Large intestine (tissue), 3 donors: ENCODE measurements around the gene COPRS. TPM values are rescaled to one million over a fixed set of nuclear protein-coding genes. Genes with fewer than 3 reads are reported as not detected.
A peak's percentile ranks its signal among the peaks of the same experiment; 100 is the strongest.

Source experiments
- DNase-seq, 2 donors: peaks; one replicate each; pipeline versions ENCODE4 v3.0.0 to v3.0.0-alpha.2; 2013
- H3K27ac ChIP-seq: one replicate; pipeline ENCODE4 v1.5.1; 2013; ENCODE audit warnings: low read length
- H3K27me3 ChIP-seq: 2 replicates; pipeline ENCODE4 v1.6.1; 2013; ENCODE audit warnings: low read length; ENCODE audit not compliant: control insufficient read depth, insufficient read depth
- H3K36me3 ChIP-seq: 2 replicates; pipeline ENCODE4 v1.6.1; 2013; ENCODE audit warnings: low read length; ENCODE audit not compliant: control insufficient read depth, insufficient read depth
- H3K4me1 ChIP-seq: one replicate; pipeline ENCODE4 v1.6.1; 2013; ENCODE audit warnings: low read length; ENCODE audit not compliant: control insufficient read depth, insufficient read depth
- H3K4me3 ChIP-seq: one replicate; pipeline ENCODE4 v1.5.1; 2013; ENCODE audit warnings: low read length
- H3K9me3 ChIP-seq: one replicate; pipeline ENCODE4 v1.6.1; 2013; ENCODE audit warnings: mild to moderate bottlenecking, low read depth, low read length, moderate library complexity; ENCODE audit not compliant: control insufficient read depth
- WGBS: methylation state at CpG from one replicate; pipeline ENCODE4 v1.1.5; 2013; ENCODE audit warnings: low lambda C conversion rate; ENCODE audit not compliant: insufficient coverage; 5-methylcytosine and 5-hydroxymethylcytosine counted together
- polyA plus RNA-seq: library from polyadenylated mRNA; unstranded; fragments of 120-200 nt; gene quantifications from one replicate; pipeline ENCODE4 v1.2.1, GENCODE V29; 2013

Gene COPRS
- polyA plus RNA-seq, 1 donor, result 35.9 TPM

- no peak for DNase-seq
- Histone ChIP-seq H3K36me3 (peaks cover 12% of the 10 kb centered on the region), H3K9me3 (no peaks in the 10 kb centered on the region), H3K4me1 (peaks cover 9% of the 10 kb centered on the region), H3K4me3 (no peak overlapping the region), H3K27ac (no peak overlapping the region), H3K27me3 (no peaks in the 10 kb centered on the region)
- WGBS, result 100% methylated on average over 2 of the region's 7 CpGs
Observed at GRCh38 chr17:31853911-31854470, 5.1 kb downstream of the COPRS start.

- H3K27ac ChIP-seq, result no peak overlapping the region
Observed at GRCh38 chr17:31845291-31845690, 13.8 kb downstream of the COPRS start.

GRCh38 chr17:31843070-31843745 is 15.8 kb downstream of the COPRS start:
- H3K4me1 ChIP-seq, result peaks cover 7% of the 10 kb centered on the region
- DNase-seq, result no peak
- no peak overlapping the region for H3K4me3 ChIP-seq
- no peaks in the 10 kb centered on the region for H3K27me3 ChIP-seq
- no peak overlapping the region for H3K27ac ChIP-seq
- no peaks in the 10 kb centered on the region for H3K9me3 ChIP-seq
- no CpG with 5 or more reads among the region's 8 CpGs for WGBS
- H3K36me3 ChIP-seq, result no peaks in the 10 kb centered on the region

More at GRCh38 chr17:31845291-31845690, 13.8 kb downstream of the COPRS start:
- H3K9me3 ChIP-seq, result no peaks in the 10 kb centered on the region
- H3K36me3 ChIP-seq, result no peaks in the 10 kb centered on the region
- no peak for DNase-seq
- H3K4me3 ChIP-seq, result no peak overlapping the region
- peaks cover 7% of the 10 kb centered on the region for H3K4me1 ChIP-seq
- H3K27me3 ChIP-seq, result no peaks in the 10 kb centered on the region
- WGBS, result no CpG with 5 or more reads among the region's 3 CpGs

GRCh38 chr17:31842195-31843069 is 16.6 kb downstream of the COPRS start:
- DNase-seq, result peak; percentile 65 to 86
- peaks cover 7% of the 10 kb centered on the region for H3K4me1 ChIP-seq
- H3K27ac ChIP-seq, result peak overlapping the region; percentile 36
- no peaks in the 10 kb centered on the region for H3K36me3 ChIP-seq
- WGBS, result no CpG with 5 or more reads among the region's 22 CpGs
- no peaks in the 10 kb centered on the region for H3K27me3 ChIP-seq
- no peaks in the 10 kb centered on the region for H3K9me3 ChIP-seq
- peak overlapping the region; percentile 27 for H3K4me3 ChIP-seq

- Histone ChIP-seq H3K27me3 (no peaks in the 10 kb centered on the region), H3K4me1 (peaks cover 7% of the 10 kb centered on the region), H3K36me3 (no peaks in the 10 kb centered on the region), H3K4me3 (peak overlapping the region; percentile 27), H3K27ac (peak overlapping the region; percentile 36), H3K9me3 (no peaks in the 10 kb centered on the region)
- no peak for DNase-seq
- WGBS, result no CpG with 5 or more reads among the region's 5 CpGs
Observed at GRCh38 chr17:31841850-31842194, 17.2 kb downstream of the COPRS start.

- H3K27me3 ChIP-seq, result no peaks in the 10 kb centered on the region
- WGBS, result no CpG with 5 or more reads among the region's 5 CpGs
- H3K27ac ChIP-seq, result no peak overlapping the region
Observed at GRCh38 chr17:31838636-31839225, 20.3 kb downstream of the COPRS start.

GRCh38 chr17:31835984-31836383 is 23.1 kb downstream of the COPRS start:
- no peaks in the 10 kb centered on the region for H3K4me1 ChIP-seq
- H3K4me3 ChIP-seq, result no peak overlapping the region
- DNase-seq, result no peak
- no peaks in the 10 kb centered on the region for H3K9me3 ChIP-seq
- WGBS, result 57% methylated on average over 1 of the region's 4 CpGs
- no peaks in the 10 kb centered on the region for H3K27me3 ChIP-seq
- H3K36me3 ChIP-seq, result no peaks in the 10 kb centered on the region
- H3K27ac ChIP-seq, result no peak overlapping the region

More at GRCh38 chr17:31838636-31839225, 20.3 kb downstream of the COPRS start:
- H3K36me3 ChIP-seq, result no peaks in the 10 kb centered on the region
- no peaks in the 10 kb centered on the region for H3K9me3 ChIP-seq
- no peak for DNase-seq
- H3K4me3 ChIP-seq, result no peak overlapping the region
- peaks cover 7% of the 10 kb centered on the region for H3K4me1 ChIP-seq

GRCh38 chr17:31834448-31834847 is 24.6 kb downstream of the COPRS start:
- H3K36me3 ChIP-seq, result no peaks in the 10 kb centered on the region
- no peak overlapping the region for H3K4me3 ChIP-seq
- DNase-seq, result no peak
- no peak overlapping the region for H3K27ac ChIP-seq
- no peaks in the 10 kb centered on the region for H3K9me3 ChIP-seq
- no peaks in the 10 kb centered on the region for H3K27me3 ChIP-seq
- WGBS, result 72% methylated on average over 2 of the region's 7 CpGs
- no peaks in the 10 kb centered on the region for H3K4me1 ChIP-seq

GRCh38 chr17:31832746-31833145 is 26.3 kb downstream of the COPRS start:
- no peaks in the 10 kb centered on the region for H3K27me3 ChIP-seq
- H3K4me3 ChIP-seq, result no peak overlapping the region
- WGBS, result 80% methylated on average over 1 of the region's 9 CpGs
- no peak overlapping the region for H3K27ac ChIP-seq
- H3K36me3 ChIP-seq, result no peaks in the 10 kb centered on the region
- no peaks in the 10 kb centered on the region for H3K9me3 ChIP-seq
- DNase-seq, result no peak
- no peaks in the 10 kb centered on the region for H3K4me1 ChIP-seq
